Measurements from ENCODE around the gene FNIP1.

The FNIP1 gene

DNA sequence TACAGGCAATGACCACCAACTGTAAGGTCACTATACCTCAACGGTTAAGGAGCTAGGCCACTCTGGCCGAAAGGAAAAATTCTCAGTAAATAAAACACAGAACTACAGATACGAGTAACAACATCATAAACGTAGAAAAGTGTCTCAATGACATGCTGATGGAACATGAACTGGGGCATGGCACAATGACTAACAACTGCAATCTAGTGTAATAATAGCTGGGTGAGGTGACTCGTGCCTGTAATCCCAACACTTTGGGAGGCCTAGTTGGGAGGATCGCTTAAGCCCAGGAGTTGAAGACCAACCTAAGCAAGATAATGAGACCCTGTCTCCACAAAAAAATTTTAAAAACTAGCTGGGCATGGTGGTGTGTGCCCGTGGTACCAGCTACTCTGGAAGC is 152.0 kb downstream of the FNIP1 start:
- ChIA-PET CTCF (no interaction called here), POLR2A (interaction anchor here (0.9 kb wide), 1 partner anchor 9 kb away, joined by 3 read pairs; no protein-coding TSS in a partner anchor)

DNA sequence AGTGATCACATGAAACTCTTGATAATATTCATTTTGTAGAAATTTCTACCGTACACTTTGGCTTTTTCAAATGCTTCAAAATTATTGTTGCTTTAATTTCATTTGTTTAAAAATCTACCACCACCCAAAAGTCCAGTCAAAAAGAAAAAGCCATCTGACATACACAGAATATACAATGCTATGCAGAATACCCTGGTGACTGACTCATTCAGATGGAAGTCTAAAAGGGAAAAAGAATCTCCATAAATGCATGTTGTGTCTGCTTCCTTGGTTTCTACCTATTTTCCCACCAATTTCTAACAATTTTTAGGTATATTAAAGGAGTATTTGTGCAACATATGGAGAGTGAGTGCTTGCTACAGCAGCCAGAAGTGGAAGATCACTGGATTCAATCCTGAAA is 152.4 kb downstream of the FNIP1 start:
- ChIA-PET POLR2A (interaction anchor here (0.9 kb wide), 1 partner anchor 8 kb away, joined by 3 read pairs; no protein-coding TSS in a partner anchor), CTCF (no interaction called here)
- no peak for TF ChIP-seq TARDBP (IDR thresholded peaks at IDR 0.05)
- no peak for TF ChIP-seq HDGF (IDR thresholded peaks at IDR 0.05; ENCODE audit: borderline replicate concordance)
- no peak for TF ChIP-seq ARNT (IDR thresholded peaks at IDR 0.05)
- no peak for TF ChIP-seq SP1 (IDR thresholded peaks at IDR 0.05)
- TF ChIP-seq LEF1 (IDR thresholded peaks at IDR 0.05; ENCODE audit: borderline replicate concordance), result no peak
- TF ChIP-seq FOXA1 (IDR thresholded peaks at IDR 0.05), result no peak
- TF ChIP-seq FOXM1 (IDR thresholded peaks at IDR 0.05; ENCODE audit: borderline replicate concordance), result no peak
- TF ChIP-seq BHLHE40 (IDR thresholded peaks at IDR 0.05; ENCODE audit: borderline replicate concordance), result no peak
- TF ChIP-seq SUZ12 (IDR thresholded peaks at IDR 0.05), result no peak
- no peak for TF ChIP-seq NFRKB (IDR thresholded peaks at IDR 0.05)
- no peak for TF ChIP-seq ZNF384 (IDR thresholded peaks at IDR 0.05)
- no peak for TF ChIP-seq CTBP1 (IDR thresholded peaks at IDR 0.05; ENCODE audit: borderline replicate concordance)
- no peak for TF ChIP-seq FOXK2 (IDR thresholded peaks at IDR 0.05)
- TF ChIP-seq L3MBTL2 (conservative IDR thresholded peaks at IDR 0.05), result no peak
- DNase-seq (ENCODE audit: extremely low spot score), result no peak

More for the DNA sequence above, 152.0 kb downstream of the FNIP1 start:
- TF ChIP-seq NFRKB (IDR thresholded peaks at IDR 0.05) (no peak), ZNF384 (IDR thresholded peaks at IDR 0.05) (no peak), TARDBP (IDR thresholded peaks at IDR 0.05) (no peak), FOXK2 (IDR thresholded peaks at IDR 0.05) (no peak), FOXM1 (IDR thresholded peaks at IDR 0.05; ENCODE audit: borderline replicate concordance) (no peak), ARNT (IDR thresholded peaks at IDR 0.05) (no peak)
- DNase-seq (ENCODE audit: extremely low spot score), result no peak

DNA sequence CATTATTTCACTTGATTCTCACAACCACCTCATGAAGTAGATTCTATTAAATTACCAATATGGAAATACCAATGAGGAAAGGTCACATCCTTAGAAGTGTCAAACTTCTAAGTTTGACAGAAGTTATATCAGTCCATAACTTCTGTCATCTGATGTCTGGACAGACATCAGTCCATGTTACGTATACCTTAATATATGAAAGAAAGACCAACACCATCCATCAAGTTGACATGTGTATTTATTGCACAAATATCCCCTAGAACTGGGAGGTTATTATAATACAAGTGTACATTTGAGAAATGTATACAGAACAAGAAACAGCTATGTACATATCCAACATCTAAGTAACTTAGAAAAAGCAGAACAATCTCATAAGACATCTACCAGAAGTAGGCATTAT is 155.3 kb downstream of the FNIP1 start:
- ChIA-PET CTCF (interaction anchor here (0.8 kb wide), 1 partner anchor 52 kb away, joined by 3 read pairs; no protein-coding TSS in a partner anchor), POLR2A (no interaction called here)
- TF ChIP-seq ZNF384 (IDR thresholded peaks at IDR 0.05) (no peak), ELF4 (IDR thresholded peaks at IDR 0.05) (no peak), FOXK2 (IDR thresholded peaks at IDR 0.05) (no peak), LEF1 (IDR thresholded peaks at IDR 0.05; ENCODE audit: borderline replicate concordance) (no peak), HDGF (IDR thresholded peaks at IDR 0.05; ENCODE audit: borderline replicate concordance) (no peak), ARNT (IDR thresholded peaks at IDR 0.05) (no peak), L3MBTL2 (conservative IDR thresholded peaks at IDR 0.05) (no peak), SUZ12 (IDR thresholded peaks at IDR 0.05) (no peak)
- no peak for DNase-seq (ENCODE audit: extremely low spot score)

DNA sequence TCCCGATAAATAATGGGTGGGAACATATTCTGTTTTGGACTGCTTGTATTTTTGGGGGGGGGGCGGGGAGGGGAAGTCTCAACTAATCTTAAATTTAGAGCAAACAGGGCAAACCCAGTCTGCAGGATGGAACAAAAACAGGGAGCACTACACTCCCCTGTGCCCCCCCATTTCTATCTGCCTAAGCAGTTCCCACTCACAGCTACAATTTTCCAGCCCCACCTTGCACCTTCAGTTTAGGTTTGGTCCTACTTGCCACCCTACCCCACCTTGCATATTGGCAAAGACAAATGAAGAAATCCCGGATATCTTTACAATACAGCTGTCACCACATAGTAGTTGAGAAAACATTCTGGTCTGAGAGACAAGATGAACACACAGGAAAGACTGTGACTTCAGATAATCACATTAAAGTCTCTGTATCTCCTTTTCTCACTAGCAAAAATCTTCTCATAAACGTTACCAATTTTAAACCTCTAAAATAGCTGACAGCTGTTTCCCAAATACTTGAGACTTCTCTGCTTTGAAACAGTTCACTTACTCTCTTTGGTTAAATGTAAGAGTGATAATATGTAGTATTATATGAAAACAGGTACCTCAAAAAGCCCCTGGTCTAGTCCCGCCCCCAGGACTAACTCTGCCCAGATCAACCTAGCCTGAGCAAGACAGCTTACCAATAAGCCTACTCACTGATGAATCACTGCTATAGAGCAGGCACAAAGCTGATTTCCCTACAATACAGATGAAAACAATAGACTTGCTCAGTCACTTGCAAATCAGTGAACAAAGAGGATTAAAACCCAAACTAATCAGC is 156.6 kb downstream of the FNIP1 start:
- ChIA-PET CTCF (interaction anchor here (0.8 kb wide), 1 partner anchor 51 kb away, joined by 3 read pairs; no protein-coding TSS in a partner anchor), POLR2A (interaction anchor here (0.8 kb wide), 1 partner anchor 157 kb away, joined by 3 read pairs; no protein-coding TSS in a partner anchor)
- TF ChIP-seq L3MBTL2 (conservative IDR thresholded peaks at IDR 0.05) (no peak), ELF4 (IDR thresholded peaks at IDR 0.05) (no peak), CTBP1 (IDR thresholded peaks at IDR 0.05; ENCODE audit: borderline replicate concordance) (no peak), BHLHE40 (IDR thresholded peaks at IDR 0.05; ENCODE audit: borderline replicate concordance) (no peak), FOXK2 (IDR thresholded peaks at IDR 0.05) (no peak), NFRKB (IDR thresholded peaks at IDR 0.05) (no peak), TARDBP (IDR thresholded peaks at IDR 0.05) (no peak), SUZ12 (IDR thresholded peaks at IDR 0.05) (no peak), SP1 (IDR thresholded peaks at IDR 0.05) (no peak)
- TF ChIP-seq, protein P1, sequence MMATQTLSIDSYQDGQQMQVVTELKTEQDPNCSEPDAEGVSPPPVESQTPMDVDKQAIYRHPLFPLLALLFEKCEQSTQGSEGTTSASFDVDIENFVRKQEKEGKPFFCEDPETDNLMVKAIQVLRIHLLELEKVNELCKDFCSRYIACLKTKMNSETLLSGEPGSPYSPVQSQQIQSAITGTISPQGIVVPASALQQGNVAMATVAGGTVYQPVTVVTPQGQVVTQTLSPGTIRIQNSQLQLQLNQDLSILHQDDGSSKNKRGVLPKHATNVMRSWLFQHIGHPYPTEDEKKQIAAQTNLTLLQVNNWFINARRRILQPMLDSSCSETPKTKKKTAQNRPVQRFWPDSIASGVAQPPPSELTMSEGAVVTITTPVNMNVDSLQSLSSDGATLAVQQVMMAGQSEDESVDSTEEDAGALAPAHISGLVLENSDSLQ (IDR thresholded peaks at IDR 0.05), result no peak
- DNase-seq (ENCODE audit: extremely low spot score), result no peak

DNA sequence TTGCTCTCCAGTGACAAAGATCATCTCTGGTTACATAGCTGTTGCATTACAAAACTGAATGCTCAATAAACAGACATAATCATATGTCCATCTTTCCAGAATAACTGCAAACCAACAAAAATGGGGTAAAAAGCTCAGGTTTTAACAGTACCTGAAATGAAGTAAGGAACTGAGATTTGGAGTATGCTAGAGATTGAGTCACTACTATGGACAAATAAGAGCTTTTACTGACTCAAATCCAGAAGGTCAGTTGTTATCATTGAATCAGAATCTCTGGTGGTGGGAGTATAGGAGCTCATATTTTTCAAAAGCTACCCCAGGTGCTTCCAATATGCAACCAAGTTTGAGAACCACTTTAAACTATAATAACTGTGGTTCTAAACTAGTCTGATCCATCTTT is 157.7 kb downstream of the FNIP1 start:
- TF ChIP-seq, protein P1 (IDR thresholded peaks at IDR 0.05), result no peak
- TF ChIP-seq HDGF (IDR thresholded peaks at IDR 0.05; ENCODE audit: borderline replicate concordance), result no peak
- POLR2A ChIA-PET, result no interaction called here
- CTCF ChIA-PET, result interaction anchor here (0.5 kb wide), 1 partner anchor 17 kb away, joined by 7 read pairs; no protein-coding TSS in a partner anchor
- no peak for DNase-seq (ENCODE audit: extremely low spot score)

DNA sequence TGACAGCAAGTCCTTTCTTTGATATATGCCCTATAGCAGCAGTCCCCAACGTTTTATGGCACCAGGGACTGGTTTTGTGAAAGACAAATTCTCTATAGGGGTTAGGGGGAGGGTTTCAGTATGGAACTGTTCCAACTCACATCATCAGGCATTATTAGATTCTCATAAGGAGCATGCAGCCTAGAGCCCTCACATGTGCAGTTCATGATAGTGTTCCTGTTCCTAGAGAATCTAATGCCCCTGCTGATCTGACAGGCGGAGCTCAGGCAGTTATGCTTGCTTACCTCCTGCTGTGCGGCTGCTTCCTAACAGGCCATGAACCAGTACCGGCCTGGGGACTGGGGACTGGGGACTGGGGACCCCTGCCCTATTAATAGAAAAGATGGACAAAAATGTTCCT is 159.1 kb downstream of the FNIP1 start:
- POLR2A ChIA-PET, result no interaction called here
- CTCF ChIA-PET, result no interaction called here
- no peak for TF ChIP-seq FOXM1 (IDR thresholded peaks at IDR 0.05; ENCODE audit: borderline replicate concordance)
- TF ChIP-seq L3MBTL2 (conservative IDR thresholded peaks at IDR 0.05), result no peak
- TF ChIP-seq, protein P1 (IDR thresholded peaks at IDR 0.05), result peak; percentile 58
- DNase-seq (ENCODE audit: extremely low spot score), result no peak

All from HEK293T (cell line).